PC-3 (cell line): Measurements from ENCODE around the gene TMEFF2. TPM values are rescaled to one million over a fixed set of nuclear protein-coding genes. Genes with fewer than 3 reads are reported as not detected.

ENCODE experiments used
- ATAC-seq: fragments of 200-7000 bp; cut with Tn5 transposase; 2 replicates; pipeline ENCODE4 v1.9.1; 2020; ENCODE audit warnings: mild to moderate bottlenecking, moderate library complexity
- BruUV-seq: library from RNA; stranded (reverse); fragments of 400-500 nt; replicated peaks from 2 replicates; lab custom pipeline; 2021; lab: Mats Ljungman, UMichigan
- CTCF ChIA-PET: fragments of 300-600 bp; sonication (Branson Sonifier 250); formaldehyde crosslinking; loops from one replicate; lab custom pipeline; 2022; ENCODE audit warnings: antibody characterized with exemption; lab: Charles Lee
- POLR2A ChIA-PET: fragments of 300-600 bp; sonication (Branson Sonifier 250); formaldehyde crosslinking; loops from one replicate; lab custom pipeline; 2022; ENCODE audit warnings: antibody characterized with exemption; ENCODE audit not compliant: unreplicated experiment; lab: Charles Lee
- DNase-seq: peaks from one replicate; pipeline ENCODE4 v3.0.0-alpha.2; 2015
- H2AFZ ChIP-seq: fragments of 300-600 bp; sonication (generic); 2 replicates; pipeline ENCODE4 v1.6.0; 2016; ENCODE audit warnings: antibody characterized with exemption, low read length
- H3F3A ChIP-seq: fragments of 300-600 bp; sonication (generic); one replicate; pipeline ENCODE4 v1.6.0; 2017; ENCODE audit warnings: antibody characterized with exemption, low read length, control low read depth, mild to moderate bottlenecking; ENCODE audit not compliant: unreplicated experiment
- H3K27ac ChIP-seq: fragments of 300-600 bp; sonication (generic); 2 replicates; pipeline ENCODE4 v1.5.1; 2016; ENCODE audit warnings: mild to moderate bottlenecking, low read length
- H3K27me3 ChIP-seq: fragments of 300-600 bp; sonication (generic); 2 replicates; pipeline ENCODE4 v1.6.1; 2016; ENCODE audit warnings: low read length, mixed read lengths
- H3K36me3 ChIP-seq: fragments of 300-600 bp; sonication (generic); 2 replicates; pipeline ENCODE4 v1.6.1; 2016; ENCODE audit warnings: low read depth, mixed run types, low read length, mixed read lengths
- H3K4me1 ChIP-seq: fragments of 300-600 bp; sonication (generic); 2 replicates; pipeline ENCODE4 v1.5.1; 2016; ENCODE audit warnings: low read length; ENCODE audit not compliant: insufficient read depth
- H3K4me2 ChIP-seq: fragments of 300-600 bp; sonication (generic); 2 replicates; pipeline ENCODE4 v1.6.0; 2016; ENCODE audit warnings: low read length
- H3K4me3 ChIP-seq: fragments of 300-600 bp; sonication (generic); 2 replicates; pipeline ENCODE4 v1.5.1; 2016; ENCODE audit warnings: mild to moderate bottlenecking, low read length, mixed read lengths
- H3K79me2 ChIP-seq: fragments of 300-600 bp; sonication (generic); 2 replicates; pipeline ENCODE4 v1.6.1; 2017; ENCODE audit warnings: low read length, mixed read lengths
- H3K9ac ChIP-seq: fragments of 300-600 bp; sonication (generic); 2 replicates; pipeline ENCODE4 v1.6.0; 2016; ENCODE audit warnings: mild to moderate bottlenecking, low read length
- H3K9me2 ChIP-seq: fragments of 300-600 bp; sonication (generic); replicated peaks from 2 replicates; pipeline ENCODE4 v1.6.1; 2016; ENCODE audit warnings: mixed run types, low read length, mixed read lengths
- H3K9me3 ChIP-seq: fragments of 300-600 bp; sonication (generic); 2 replicates; pipeline ENCODE4 v1.6.1; 2016; ENCODE audit warnings: low read length, mixed read lengths
- H4K20me1 ChIP-seq: fragments of 300-600 bp; sonication (generic); 2 replicates; pipeline ENCODE4 v1.6.1; 2016; ENCODE audit warnings: low read length, mixed read lengths
- EZH2 ChIP-seq: fragments of 300-600 bp; sonication (generic); IDR thresholded peaks from one replicate; pipeline ENCODE4 v1.6.1; 2017; ENCODE audit warnings: antibody characterized with exemption, mild to moderate bottlenecking, low read length; ENCODE audit not compliant: unreplicated experiment
- EZH2phosphoT487 ChIP-seq: fragments of 300-600 bp; sonication (generic); IDR thresholded peaks from 2 replicates; pipeline ENCODE4 v1.6.1; 2018; ENCODE audit warnings: mild to moderate bottlenecking, antibody characterized with exemption, low read length, borderline replicate concordance
- intact Hi-C: fragments of 100-400 bp; cut with micrococcal nuclease; formaldehyde crosslinking; loops from 2 replicates; pipeline ENCODE4 v1.9.0; 2023
- total RNA-seq: library from RNA; depleted of rRNA; stranded (reverse); fragments of >200 nt; gene quantifications from 2 replicates; pipeline ENCODE4 v1.2.3, GENCODE V29; 2014
- TF ChIP-seq, protein P1 (sequence below): fragments of 300-600 bp; sonication (generic); conservative IDR thresholded peaks from 2 replicates; pipeline ENCODE4 v1.5.1; 2017; ENCODE audit warnings: antibody characterized with exemption, low read depth, mild to moderate bottlenecking, low read length

Gene TMEFF2
- total RNA-seq, 1 experiment from 2014 or later = not detected

- CTCF ChIA-PET = interaction anchor here (0.6 kb wide), 1 partner anchor 300 kb away, joined by 3 read pairs; the partner anchor contains the start of gene NABP1
- DNase-seq = no peak
Measured at GRCh38 chr2:191977754-191978153, 217.0 kb downstream of the TMEFF2 start.

DNA sequence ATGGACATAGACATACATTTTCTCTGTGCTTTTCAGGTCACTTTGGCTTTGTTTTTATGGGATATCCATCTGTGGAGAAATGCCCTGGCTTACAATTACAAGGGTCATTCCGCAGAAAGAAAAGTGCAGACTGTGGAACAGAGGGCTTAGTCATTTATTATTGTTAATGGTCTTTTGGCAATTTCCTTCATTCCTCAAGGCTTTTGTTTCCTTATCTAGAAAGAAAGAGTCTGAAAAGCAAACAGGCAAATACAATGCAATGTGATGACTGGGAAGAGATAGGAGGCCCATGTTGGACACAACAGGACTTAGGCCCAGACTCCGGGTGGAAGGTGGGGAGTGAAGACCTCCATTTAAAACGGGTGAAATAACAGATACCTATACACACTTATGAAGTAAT, 218.3 kb downstream of the TMEFF2 start:
- Histone ChIP-seq H2AFZ (no peak overlapping the region), H3K9me2 (no peaks in the 10 kb centered on the region), H3K9ac (no peak overlapping the region), H3K9me3 (no peaks in the 10 kb centered on the region), H3K79me2 (no peaks in the 10 kb centered on the region), H3F3A (no peaks in the 10 kb centered on the region), H4K20me1 (no peaks in the 10 kb centered on the region), H3K4me2 (no peak overlapping the region), H3K4me3 (no peak overlapping the region), H3K27ac (no peak overlapping the region), H3K4me1 (no peaks in the 10 kb centered on the region), H3K36me3 (no peaks in the 10 kb centered on the region), H3K27me3 (no peaks in the 10 kb centered on the region)
- no peak for ATAC-seq
- TF ChIP-seq EZH2phosphoT487 (no peak), EZH2 (no peak)
- TF ChIP-seq, protein P1, sequence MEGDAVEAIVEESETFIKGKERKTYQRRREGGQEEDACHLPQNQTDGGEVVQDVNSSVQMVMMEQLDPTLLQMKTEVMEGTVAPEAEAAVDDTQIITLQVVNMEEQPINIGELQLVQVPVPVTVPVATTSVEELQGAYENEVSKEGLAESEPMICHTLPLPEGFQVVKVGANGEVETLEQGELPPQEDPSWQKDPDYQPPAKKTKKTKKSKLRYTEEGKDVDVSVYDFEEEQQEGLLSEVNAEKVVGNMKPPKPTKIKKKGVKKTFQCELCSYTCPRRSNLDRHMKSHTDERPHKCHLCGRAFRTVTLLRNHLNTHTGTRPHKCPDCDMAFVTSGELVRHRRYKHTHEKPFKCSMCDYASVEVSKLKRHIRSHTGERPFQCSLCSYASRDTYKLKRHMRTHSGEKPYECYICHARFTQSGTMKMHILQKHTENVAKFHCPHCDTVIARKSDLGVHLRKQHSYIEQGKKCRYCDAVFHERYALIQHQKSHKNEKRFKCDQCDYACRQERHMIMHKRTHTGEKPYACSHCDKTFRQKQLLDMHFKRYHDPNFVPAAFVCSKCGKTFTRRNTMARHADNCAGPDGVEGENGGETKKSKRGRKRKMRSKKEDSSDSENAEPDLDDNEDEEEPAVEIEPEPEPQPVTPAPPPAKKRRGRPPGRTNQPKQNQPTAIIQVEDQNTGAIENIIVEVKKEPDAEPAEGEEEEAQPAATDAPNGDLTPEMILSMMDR = no peak
- ChIA-PET POLR2A (no interaction called here), CTCF (no interaction called here)
- DNase-seq = no peak
- intact Hi-C loops = no loop called here
- BruUV-seq = no TSS peak

More at GRCh38 chr2:191977754-191978153, 217.0 kb downstream of the TMEFF2 start:
- Histone ChIP-seq H3K9me3 (no peaks in the 10 kb centered on the region), H3K27me3 (no peaks in the 10 kb centered on the region), H3K4me3 (no peak overlapping the region), H3K4me2 (no peak overlapping the region), H3K27ac (no peak overlapping the region), H3F3A (no peaks in the 10 kb centered on the region), H4K20me1 (no peaks in the 10 kb centered on the region), H2AFZ (no peak overlapping the region), H3K9ac (no peak overlapping the region), H3K4me1 (no peaks in the 10 kb centered on the region), H3K9me2 (no peaks in the 10 kb centered on the region), H3K36me3 (no peaks in the 10 kb centered on the region), H3K79me2 (no peaks in the 10 kb centered on the region)
- no TSS peak for BruUV-seq
- TF ChIP-seq EZH2phosphoT487 = no peak
- TF ChIP-seq EZH2 = no peak
- TF ChIP-seq, protein P1 = no peak
- intact Hi-C loops = no loop called here
- POLR2A ChIA-PET = interaction anchor here (0.7 kb wide), 1 partner anchor 172 kb away, joined by 3 read pairs; no protein-coding TSS in a partner anchor
- ATAC-seq = no peak

DNA sequence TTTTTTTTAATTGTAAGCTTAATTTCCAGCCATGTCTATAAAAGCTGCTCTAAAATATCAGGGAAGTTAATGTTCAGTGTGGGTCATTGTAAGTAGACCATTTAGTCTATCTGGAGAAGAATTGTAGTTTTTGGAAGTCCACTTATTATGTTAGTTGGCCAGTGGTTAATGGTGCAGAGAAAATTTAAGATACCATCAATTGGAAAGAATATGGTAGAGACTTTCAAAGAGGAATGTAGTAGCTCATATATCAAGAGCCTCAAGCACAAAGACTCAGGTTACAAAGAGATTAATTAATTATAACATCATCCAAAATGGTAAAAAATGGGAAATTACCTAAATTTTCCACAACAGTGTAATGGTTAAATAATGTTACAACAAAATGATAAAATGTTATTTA, 220.1 kb downstream of the TMEFF2 start:
- H3K36me3 ChIP-seq = no peaks in the 10 kb centered on the region
- POLR2A ChIA-PET = no interaction called here
- no TSS peak for BruUV-seq

More for the DNA sequence above, 220.1 kb downstream of the TMEFF2 start:
- Histone ChIP-seq H3K4me2 (no peak overlapping the region), H3F3A (no peaks in the 10 kb centered on the region), H3K4me3 (no peak overlapping the region), H3K9me3 (no peaks in the 10 kb centered on the region), H2AFZ (no peak overlapping the region), H3K79me2 (no peaks in the 10 kb centered on the region), H3K4me1 (no peaks in the 10 kb centered on the region), H3K9me2 (no peaks in the 10 kb centered on the region), H3K9ac (no peak overlapping the region), H3K27ac (no peak overlapping the region), H3K27me3 (no peaks in the 10 kb centered on the region), H4K20me1 (no peaks in the 10 kb centered on the region)
- DNase-seq = no peak
- no peak for ATAC-seq
- CTCF ChIA-PET = no interaction called here
- intact Hi-C loops = no loop called here
- TF ChIP-seq EZH2phosphoT487 (no peak), EZH2 (no peak)
- TF ChIP-seq, protein P1 = no peak
